HG03135 (cell line): ENCODE results near the gene CDC23.
"Not testable (repeated sequence)": the region's sequence is repeated elsewhere in the genome, so short reads cannot be mapped to it uniquely, and the experiment has no call there.

Experiments used
- ATAC-seq: cut with Tn5 transposase; IDR thresholded peaks from one replicate; pipeline ENCODE4 v1.9.1; 2021; ENCODE audit warnings: mild to moderate bottlenecking, moderate library complexity; ENCODE audit not compliant: unreplicated experiment

The CDC23 gene

GRCh38 chr5:138223532-138223931 lies 10.4 kb upstream of the CDC23 start:
- no peak for ATAC-seq

GRCh38 chr5:138216799-138217198 lies 3.7 kb upstream of the CDC23 start:
- ATAC-seq = no peak

- ATAC-seq = peak; percentile 28
Observed at GRCh38 chr5:138212828-138213160, 329 bp downstream of the CDC23 start.

DNA sequence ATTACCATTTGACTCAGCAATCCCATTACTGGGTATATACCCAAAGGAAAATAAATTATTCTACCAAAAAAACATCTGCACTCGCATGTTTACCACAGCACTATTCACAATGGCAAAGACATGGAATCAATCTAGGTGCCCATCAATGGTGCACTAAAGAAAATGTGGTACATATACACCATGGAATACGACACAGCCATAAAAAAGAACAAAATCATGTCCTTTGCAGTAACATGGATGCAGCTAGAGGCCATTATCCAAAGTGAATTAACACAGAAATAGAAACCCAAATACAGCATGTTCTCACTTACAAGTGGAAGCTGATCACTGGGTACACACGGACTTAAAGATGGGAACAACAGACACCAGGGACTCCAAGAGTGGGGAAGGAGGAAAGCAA lies 2.1 kb downstream of the CDC23 start:
- no peak for ATAC-seq

DNA sequence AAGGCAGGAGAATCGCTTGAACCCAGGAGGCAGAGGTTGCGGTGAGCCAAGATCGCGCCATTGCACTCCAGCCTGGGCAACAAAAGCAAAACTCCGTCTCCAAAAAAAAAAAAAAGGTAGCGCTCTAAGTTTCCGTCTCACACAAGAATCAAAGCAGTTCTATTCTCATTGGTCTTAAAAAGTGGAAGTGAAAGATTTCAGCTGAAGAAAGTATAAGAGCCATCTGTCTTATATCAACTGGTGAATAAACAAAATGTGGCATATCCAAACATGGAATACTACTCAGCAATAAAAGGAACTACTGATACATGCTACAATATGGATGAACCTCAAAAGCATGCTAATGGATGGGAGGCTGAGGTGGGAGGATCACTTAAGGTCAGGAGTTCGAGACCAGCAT lies 19.3 kb downstream of the CDC23 start:
- not testable (repeated sequence) for ATAC-seq

GRCh38 chr5:138192826-138193225 lies 20.3 kb downstream of the CDC23 start:
- ATAC-seq = no peak

DNA sequence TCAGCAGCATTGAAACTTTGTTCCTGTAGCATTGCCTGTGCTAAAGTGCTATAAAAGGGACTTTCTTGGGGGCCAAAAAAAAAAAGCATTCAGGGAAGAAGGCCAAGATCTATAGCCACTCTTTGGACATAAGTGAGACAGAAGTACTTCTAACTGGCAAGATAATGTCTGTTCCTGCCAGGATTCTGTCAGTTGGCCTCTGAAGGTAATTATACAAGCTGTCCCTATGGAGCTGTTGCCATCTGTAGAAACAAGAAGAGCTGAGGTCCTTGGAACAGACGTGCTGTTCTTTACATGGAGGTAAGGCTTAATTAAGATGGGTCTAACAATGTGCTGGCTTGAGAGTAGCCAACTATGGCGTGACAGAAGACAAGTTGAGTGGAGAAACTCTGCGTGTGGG lies 24.5 kb downstream of the CDC23 start:
- no peak for ATAC-seq

- no peak for ATAC-seq
Observed at GRCh38 chr5:138186002-138186447, 27.1 kb downstream of the CDC23 start.

GRCh38 chr5:138182808-138183207 lies 30.3 kb downstream of the CDC23 start:
- ATAC-seq = no peak

GRCh38 chr5:138180841-138181240 lies 32.3 kb downstream of the CDC23 start:
- no peak for ATAC-seq

DNA sequence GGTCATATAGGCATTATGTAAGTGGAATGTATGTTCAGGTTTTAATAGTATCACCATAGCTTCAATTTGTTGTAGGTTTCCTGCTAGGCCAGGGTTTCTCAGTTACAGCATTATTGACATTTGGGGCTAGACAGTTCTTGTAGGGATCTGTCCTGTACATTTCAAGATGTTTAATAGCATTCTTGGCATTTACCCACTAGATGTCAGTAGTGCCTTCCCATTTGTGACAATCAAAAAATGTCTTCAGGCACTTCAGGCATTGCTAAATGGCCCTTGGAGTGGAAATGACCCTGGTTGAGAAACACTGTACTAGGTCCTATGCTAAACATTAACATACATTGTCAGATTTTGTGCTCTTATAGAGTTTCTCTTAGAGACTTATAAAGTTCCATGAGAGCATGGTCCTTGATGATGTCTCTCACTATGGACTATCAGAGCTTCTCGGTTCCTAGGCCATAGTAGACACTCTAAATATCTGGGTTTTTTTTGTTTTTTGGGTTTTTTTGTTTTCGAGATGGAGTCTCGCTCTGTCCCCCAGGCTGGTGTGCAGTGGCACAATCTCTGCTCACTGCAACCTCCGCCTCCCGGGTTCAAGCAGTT lies 32.8 kb downstream of the CDC23 start:
- ATAC-seq = no peak

DNA sequence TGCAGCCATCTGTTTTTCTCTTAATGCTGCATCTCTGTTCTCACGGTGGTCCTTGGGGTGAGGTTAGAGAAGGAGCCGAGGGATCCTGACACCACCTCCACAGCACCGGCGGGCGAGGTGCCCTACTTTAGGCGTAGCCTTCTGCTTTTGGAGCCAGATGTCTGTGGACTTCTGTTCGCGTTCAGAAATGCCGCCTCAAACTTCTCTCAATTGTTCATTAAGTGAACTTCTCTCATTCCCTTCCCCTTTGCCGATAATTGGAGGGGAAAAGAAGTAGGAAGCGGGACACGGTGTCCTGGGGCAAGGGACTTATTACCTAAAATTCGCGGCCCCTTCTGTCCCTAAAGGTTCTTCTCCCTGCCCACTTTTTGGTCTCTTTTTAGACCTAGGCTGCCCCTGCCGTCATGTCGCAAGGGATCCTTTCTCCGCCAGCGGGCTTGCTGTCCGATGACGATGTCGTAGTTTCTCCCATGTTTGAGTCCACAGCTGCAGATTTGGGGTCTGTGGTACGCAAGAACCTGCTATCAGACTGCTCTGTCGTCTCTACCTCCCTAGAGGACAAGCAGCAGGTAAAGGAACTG lies 33.8 kb downstream of the CDC23 start:
- no peak for ATAC-seq

- peak; percentile 84 for ATAC-seq
Observed at GRCh38 chr5:138178516-138179276, 34.4 kb downstream of the CDC23 start, which contains the start of the genes BRD8 and KIF20A. Gene BRD8, minus strand, starts transcription at chr5:138178630. Its CDS starts 16 bp downstream, at chr5:138178614. Gene KIF20A, plus strand, starts transcription at chr5:138179112. Its CDS starts 569 bp downstream, at chr5:138179681.

DNA sequence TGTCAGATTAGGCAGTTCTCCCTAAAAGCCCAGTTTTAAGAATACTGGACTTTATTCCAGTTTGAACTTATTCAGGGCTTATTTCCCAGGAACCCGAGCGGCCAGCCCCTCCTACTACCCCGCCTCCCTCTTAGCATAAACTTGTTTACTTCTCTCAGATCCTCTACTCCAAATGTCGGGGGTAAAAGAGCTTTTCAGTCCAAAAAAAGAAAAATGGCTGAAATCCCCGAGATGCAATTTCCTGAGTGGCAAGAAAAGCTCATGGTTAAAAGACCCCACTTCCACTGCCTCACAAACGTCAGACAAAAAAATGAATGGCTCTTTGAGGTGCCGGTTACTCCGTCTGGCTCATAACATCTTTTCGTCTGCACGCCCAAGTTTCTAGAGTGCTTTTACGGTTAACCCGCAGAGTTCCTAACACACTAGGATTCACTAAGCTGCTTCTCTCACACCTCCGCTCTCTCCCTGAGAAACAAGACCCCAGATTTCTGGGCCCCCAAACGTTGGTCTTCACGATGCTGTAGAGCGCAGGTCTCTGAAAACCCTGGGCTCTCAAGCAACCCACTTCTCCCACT lies 35.1 kb downstream of the CDC23 start:
- peak; percentile 17 for ATAC-seq

- ATAC-seq = no peak
Observed at GRCh38 chr5:138170299-138170698, 42.8 kb downstream of the CDC23 start.

DNA sequence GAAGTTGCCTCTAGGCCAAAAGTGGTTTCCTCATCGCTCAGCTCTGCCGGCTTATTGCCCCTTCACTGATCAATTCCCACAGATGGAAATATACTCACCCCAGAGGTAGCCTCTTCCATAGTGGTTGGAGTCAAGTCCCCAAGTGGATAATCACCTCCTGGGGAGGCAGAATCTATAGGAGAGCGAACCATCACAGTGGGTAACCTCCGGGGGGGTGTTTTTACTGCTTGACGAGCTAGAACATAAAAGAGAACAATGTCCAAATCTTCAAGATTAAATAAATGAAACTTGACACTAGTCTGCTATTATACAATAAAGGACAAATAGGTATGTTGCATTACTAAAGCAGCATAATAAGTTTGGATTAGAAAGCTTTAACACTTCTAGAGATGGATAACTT lies 44.0 kb downstream of the CDC23 start:
- ATAC-seq = no peak

DNA sequence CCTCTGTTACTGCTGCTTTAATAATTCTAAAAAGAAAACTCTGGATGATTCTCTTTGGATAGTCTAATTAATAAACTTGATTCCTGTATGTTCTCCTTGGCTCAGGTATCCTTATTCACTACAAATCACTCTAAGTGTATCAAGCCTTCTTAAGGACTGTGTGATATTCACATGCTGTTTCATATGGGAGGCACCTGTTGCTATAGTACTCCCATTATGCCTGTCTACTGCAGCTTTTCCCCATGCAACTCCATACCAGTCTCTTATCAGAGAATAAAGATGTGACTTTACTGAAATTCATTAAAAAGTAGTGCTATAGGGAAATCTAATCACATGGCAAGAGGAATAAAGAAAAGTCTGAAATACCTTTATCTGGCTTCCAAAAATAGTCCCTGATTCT lies 49.4 kb downstream of the CDC23 start:
- no peak for ATAC-seq

- no peak for ATAC-seq
Observed at GRCh38 chr5:138160706-138161105, 52.4 kb downstream of the CDC23 start.

DNA sequence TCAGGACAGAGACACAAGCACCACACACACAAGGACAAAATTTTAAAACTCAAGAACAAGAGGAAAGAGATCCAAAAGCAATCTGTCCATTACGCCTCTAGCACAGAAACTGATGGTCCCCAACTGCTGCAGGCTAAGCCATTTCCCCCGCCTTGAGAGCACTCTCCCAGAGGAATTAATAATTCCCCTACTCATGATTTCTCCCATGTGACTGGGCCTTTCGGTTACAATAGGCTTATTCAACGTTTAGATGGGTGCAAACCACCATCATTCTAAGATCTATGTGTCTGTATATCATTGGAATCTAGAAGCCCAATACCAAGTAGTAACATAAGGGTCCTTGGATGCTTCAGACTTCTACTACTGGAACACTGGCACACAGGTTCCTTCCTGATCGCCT lies 53.5 kb downstream of the CDC23 start:
- ATAC-seq = no peak

DNA sequence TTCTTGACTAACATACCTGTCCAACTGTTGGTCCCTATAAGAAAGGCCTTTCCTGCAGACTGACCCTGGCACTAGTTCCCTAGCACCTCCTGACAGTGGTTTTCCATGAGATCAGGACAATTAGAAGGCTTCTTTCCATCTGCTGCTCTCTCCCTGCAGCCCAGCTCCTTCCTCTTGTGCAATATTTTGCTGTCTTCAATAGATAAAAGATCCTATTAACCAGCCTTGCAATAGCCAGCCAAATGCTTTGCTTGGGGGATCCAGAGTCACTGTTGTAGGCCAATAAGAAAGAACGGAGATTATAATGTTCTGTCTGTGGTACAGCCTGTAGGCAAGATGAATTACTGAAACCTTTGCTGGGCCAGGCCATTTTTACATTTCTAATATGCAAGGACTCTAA lies 55.5 kb downstream of the CDC23 start:
- ATAC-seq = no peak

DNA sequence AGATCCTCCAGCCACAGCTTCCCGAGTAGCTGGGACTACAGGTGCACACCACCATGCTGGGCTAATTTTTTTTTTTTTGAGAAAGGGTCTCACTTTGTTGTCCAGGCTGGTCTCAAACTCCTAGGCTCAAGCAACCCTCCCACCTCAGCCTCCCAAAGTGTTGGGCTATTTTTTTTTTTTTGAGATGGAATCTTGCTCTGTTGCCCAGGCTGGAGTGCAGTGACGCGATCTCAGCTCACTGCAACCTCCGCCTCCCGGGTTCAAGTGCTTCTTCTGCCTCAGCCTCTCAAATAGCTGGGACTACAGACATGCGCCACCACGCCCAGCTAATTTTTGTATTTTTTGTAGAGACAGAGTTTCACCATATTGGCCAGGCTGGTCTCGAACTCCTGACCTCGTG lies 57.1 kb downstream of the CDC23 start:
- not testable (repeated sequence) for ATAC-seq

DNA sequence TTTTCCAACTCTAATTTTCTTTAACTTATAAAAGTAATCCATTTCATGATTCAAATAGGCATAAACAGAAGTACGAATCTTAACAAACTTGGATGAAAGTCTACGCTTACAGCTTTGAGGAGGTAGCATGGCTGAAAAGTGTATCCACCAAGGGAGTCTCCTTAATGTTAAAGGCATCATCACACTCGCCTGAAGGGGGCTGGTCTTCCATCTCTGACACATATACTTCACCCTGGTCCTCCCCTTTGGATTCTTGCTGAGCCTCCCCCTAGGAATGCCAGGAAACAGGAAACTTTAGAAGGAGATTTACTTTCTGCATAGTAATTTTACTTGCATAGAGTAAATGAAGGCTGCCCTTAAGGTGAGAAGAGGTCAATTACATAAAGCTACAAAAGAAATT lies 63.6 kb downstream of the CDC23 start:
- no peak for ATAC-seq
